Ectodermal cell (in vitro differentiated cells): ENCODE measurements around the gene IL1RAPL1.

ENCODE experiments used
- H3K27ac ChIP-seq: 2 replicates; pipeline ENCODE4 v1.7.0; 2013; ENCODE audit warnings: mild to moderate bottlenecking, low read depth, low read length; ENCODE audit not compliant: insufficient read depth, poor library complexity, severe bottlenecking
- H3K27me3 ChIP-seq: 2 replicates; pipeline ENCODE4 v1.7.0; 2013; ENCODE audit warnings: mild to moderate bottlenecking, low read length; ENCODE audit not compliant: insufficient read depth, control insufficient read depth, poor library complexity, severe bottlenecking
- H3K36me3 ChIP-seq: one replicate; pipeline ENCODE4 v1.7.0; 2013; ENCODE audit warnings: low read length; ENCODE audit not compliant: control insufficient read depth, insufficient read depth
- H3K4me1 ChIP-seq: one replicate; pipeline ENCODE4 v1.7.0; 2013; ENCODE audit warnings: low read length; ENCODE audit not compliant: control insufficient read depth, insufficient read depth
- H3K4me3 ChIP-seq: 2 replicates; pipeline ENCODE4 v1.7.0; 2013; ENCODE audit warnings: low read depth, low read length, control low read depth; ENCODE audit not compliant: insufficient read depth
- H3K9me3 ChIP-seq: 2 replicates; pipeline ENCODE4 v1.7.0; 2013; ENCODE audit warnings: mild to moderate bottlenecking, low read length, moderate library complexity; ENCODE audit not compliant: control insufficient read depth
- WGBS, 2 experiments: methylation state at CpG; one replicate each; pipeline ENCODE4 v1.1.7; 2013; ENCODE audit warnings: missing lambda C conversion rate in 2 of 2; 5-methylcytosine and 5-hydroxymethylcytosine counted together

IL1RAPL1 gene

DNA sequence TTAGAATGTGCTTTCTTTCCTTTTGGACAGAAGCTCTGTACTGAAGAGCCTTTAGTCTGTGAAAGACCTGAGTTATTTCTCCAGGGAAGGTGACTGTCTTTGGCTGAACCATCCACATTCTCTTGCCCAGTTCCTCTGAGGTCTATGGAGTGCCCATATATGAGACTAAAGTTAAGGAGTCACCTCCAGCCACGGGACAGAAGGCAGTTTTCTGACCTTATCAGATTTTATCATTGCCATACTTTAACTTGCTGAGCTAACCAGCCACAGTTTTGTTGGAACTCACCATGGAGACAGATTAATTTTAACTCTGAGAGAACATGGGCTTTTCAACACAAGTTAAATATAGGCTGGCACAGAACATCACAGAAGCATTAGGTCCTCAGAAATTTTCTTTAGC, 26.3 kb downstream of the IL1RAPL1 start:
- Histone ChIP-seq H3K4me1 (no peaks in the 10 kb centered on the region), H3K27me3 (no peaks in the 10 kb centered on the region), H3K4me3 (no peak overlapping the region), H3K36me3 (no peaks in the 10 kb centered on the region), H3K27ac (no peak overlapping the region), H3K9me3 (no peaks in the 10 kb centered on the region)
- 88 to 100% methylated on average over 1 of the region's 1 CpG for WGBS, 2 experiments

DNA sequence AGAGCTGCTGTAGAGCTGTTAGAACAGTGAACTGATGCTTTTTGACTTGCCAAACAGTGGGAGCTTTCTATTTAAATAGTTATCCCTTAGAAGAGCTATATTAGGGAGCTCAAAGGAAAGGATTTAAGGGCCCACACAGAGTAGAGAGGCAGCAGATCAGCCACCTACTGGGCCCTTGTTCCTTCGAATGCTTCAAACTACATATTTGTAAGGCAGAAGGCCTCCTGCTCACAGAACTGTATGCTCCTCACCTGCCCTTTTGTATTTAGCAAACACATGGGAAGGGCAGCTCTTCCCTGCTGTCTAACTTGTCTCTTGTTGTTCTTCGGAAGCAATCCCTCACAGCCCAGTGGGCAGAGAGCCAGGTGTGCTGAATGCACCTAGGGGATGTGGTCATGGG, 38.0 kb downstream of the IL1RAPL1 start:
- H3K27ac ChIP-seq, result peak overlapping the region; percentile 72
- no peaks in the 10 kb centered on the region for H3K36me3 ChIP-seq
- H3K27me3 ChIP-seq, result no peaks in the 10 kb centered on the region
- no peak overlapping the region for H3K4me3 ChIP-seq
- no peaks in the 10 kb centered on the region for H3K4me1 ChIP-seq
- no peaks in the 10 kb centered on the region for H3K9me3 ChIP-seq
- 0 to 2% methylated on average over 2 of the region's 2 CpGs for WGBS, 2 experiments

DNA sequence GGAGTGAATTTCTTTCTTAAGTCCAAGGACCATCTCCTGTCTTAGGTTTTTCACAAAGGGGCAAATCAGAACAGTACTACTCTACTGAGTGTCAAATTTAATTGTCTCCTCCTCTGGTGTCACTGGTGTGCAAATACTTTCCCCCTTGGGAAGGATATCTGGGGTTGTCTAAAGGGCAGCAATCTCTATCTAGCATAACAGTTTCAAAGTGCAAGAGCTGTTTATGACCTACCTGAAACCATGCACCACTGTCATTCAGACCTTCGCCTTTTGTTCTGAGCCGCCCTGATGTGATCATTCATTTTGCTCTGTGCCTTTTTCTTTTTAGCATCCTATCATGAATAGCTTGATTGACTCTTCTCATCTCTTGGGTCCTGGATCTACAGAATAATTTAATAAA, 39.3 kb downstream of the IL1RAPL1 start:
- Histone ChIP-seq H3K4me3 (no peak overlapping the region), H3K36me3 (no peaks in the 10 kb centered on the region), H3K27me3 (no peaks in the 10 kb centered on the region), H3K9me3 (no peaks in the 10 kb centered on the region), H3K27ac (no peak overlapping the region), H3K4me1 (no peaks in the 10 kb centered on the region)
- whole genome bisulfite sequencing, 2 experiments, result 89 to 91% methylated on average over 2 of the region's 2 CpGs

DNA sequence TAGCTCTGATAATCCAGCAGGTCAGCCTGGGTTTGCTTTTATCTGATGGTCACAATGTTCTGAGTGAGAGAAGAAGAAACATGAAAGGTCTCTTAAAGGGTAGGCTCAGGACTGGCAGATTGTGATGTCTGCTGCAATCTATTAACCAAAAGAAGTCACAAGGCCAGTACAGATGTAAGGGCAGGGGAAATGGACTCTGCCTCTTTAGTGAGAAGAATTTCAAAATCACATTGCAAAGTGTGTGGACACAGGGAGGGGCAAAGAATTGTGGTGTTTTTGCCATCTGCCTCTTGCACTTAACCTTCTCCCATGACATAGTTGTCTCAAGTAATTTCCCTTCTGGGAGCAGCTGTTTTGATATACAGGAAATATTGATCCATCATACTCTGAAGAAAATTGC, 40.9 kb downstream of the IL1RAPL1 start:
- H3K4me3 ChIP-seq, result no peak overlapping the region
- no peaks in the 10 kb centered on the region for H3K4me1 ChIP-seq
- no peak overlapping the region for H3K27ac ChIP-seq
- no peaks in the 10 kb centered on the region for H3K9me3 ChIP-seq
- no peaks in the 10 kb centered on the region for H3K36me3 ChIP-seq
- no peaks in the 10 kb centered on the region for H3K27me3 ChIP-seq

DNA sequence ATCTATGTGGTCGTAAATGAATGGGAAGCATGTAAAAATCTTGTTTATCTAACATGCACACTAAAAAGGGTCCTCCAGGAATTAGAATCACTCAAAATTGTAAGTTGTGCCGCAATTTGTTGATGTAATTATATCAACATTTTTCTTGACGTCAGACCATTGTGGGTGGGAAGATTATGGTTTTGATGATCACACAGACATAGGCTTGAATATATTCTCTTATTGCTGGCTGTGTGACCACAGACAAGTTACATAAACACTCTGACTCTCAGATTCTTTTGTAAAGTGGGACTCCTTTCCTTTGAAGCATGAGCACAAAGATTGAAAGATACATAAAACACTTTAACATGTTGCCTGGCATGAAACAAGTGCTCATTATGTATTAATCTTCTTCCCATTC, 51.5 kb downstream of the IL1RAPL1 start:
- Histone ChIP-seq H3K27me3 (no peaks in the 10 kb centered on the region), H3K27ac (no peak overlapping the region), H3K4me3 (no peak overlapping the region), H3K36me3 (no peaks in the 10 kb centered on the region), H3K4me1 (no peaks in the 10 kb centered on the region), H3K9me3 (no peaks in the 10 kb centered on the region)
- 94% methylated on average over 3 of the region's 3 CpGs; no CpG with 5 or more reads in 1 of the 2 experiments for WGBS, 2 experiments

DNA sequence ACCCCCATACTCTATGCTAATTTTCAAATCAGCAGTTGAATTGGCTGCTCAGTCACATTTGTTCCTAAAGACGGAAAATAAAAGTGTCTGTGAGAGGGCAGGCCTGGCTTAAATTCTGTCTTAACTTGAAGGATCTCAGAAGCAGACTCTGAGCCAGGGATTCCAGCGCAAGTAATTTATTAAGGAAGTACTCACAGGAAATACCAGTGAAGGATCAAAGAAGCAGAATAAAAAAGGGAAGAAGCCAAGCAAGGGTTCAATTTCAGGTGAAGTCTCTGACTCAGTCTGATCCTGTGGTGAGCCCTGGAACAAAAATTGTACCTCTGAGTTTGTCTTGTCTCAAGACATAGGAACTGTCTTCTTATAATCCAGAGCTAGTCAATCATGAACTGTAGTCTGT, 52.2 kb downstream of the IL1RAPL1 start:
- H3K4me3 ChIP-seq, result no peak overlapping the region
- no peak overlapping the region for H3K27ac ChIP-seq
- 36 to 58% methylated on average over 2 of the region's 2 CpGs for WGBS, 2 experiments
- no peaks in the 10 kb centered on the region for H3K9me3 ChIP-seq
- no peaks in the 10 kb centered on the region for H3K36me3 ChIP-seq
- no peaks in the 10 kb centered on the region for H3K27me3 ChIP-seq
- H3K4me1 ChIP-seq, result no peaks in the 10 kb centered on the region

DNA sequence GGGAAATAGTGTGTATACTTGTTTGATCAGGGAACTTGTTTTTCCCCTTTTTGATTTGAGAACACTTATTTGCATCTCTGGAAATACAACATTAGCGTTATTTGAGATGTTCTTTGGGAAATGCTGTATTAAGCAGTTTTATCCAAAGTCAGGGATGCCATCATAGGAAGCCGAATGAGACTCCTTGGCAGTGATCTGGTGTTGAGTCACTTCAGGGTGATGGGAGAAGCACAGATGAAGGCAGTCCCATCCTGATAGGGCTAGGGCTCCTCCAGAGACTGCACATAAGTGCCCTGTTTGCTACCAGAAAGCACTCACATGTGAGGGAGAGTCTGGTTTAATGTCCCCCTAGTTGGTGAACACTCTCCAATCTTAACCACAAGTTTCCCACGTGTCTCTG, 62.3 kb downstream of the IL1RAPL1 start:
- Histone ChIP-seq H3K36me3 (no peaks in the 10 kb centered on the region), H3K4me3 (no peak overlapping the region), H3K9me3 (no peaks in the 10 kb centered on the region), H3K27ac (no peak overlapping the region), H3K27me3 (no peaks in the 10 kb centered on the region), H3K4me1 (no peaks in the 10 kb centered on the region)
- WGBS, 2 experiments, result 91 to 100% methylated on average over 3 of the region's 3 CpGs

DNA sequence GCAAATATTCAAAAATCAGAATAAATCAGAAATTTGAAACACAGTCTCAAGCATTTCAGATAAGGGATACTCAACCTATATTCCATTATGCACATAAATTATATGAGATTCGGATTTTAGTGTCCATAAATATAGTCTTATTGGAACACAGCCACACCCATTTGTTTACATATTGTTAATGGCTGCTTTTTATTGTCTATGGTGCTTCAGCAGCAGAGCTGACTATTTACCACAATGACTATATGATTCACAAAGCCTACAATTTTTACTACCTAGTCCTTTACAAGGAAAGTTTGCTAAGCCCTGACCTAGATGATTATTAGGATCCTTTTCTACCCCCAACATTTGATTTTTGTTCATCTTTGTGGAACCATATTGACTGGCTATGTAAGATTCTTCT, 63.9 kb downstream of the IL1RAPL1 start:
- no CpG with 5 or more reads among the region's 1 CpG for WGBS, 2 experiments
- no peaks in the 10 kb centered on the region for H3K27me3 ChIP-seq
- no peaks in the 10 kb centered on the region for H3K4me1 ChIP-seq

DNA sequence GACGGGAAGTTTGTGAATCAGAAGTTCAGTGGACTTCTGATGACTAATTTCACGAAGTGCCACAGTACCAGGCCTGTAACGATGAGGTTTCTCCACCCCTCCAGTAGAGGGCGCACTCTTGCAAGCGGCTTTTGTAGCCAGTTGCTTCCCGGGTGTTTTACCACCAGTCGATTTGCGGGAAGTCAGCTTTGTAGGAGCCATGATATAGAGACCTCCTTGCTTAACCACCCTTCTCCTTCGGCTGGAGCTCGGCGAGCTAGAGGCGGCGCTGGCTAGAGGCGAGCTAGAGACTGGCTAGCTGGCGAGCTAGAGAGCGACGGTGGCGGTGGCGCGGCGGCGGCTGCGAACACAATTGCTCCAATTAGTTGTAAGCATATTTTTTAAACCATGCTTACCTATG, 72.0 kb downstream of the IL1RAPL1 start:
- no peak overlapping the region for H3K27ac ChIP-seq
- H3K9me3 ChIP-seq, result no peaks in the 10 kb centered on the region
- WGBS, 2 experiments, result 97% methylated on average over 17 to 22 of the region's 23 CpGs
- no peaks in the 10 kb centered on the region for H3K36me3 ChIP-seq
- H3K4me3 ChIP-seq, result no peak overlapping the region
- H3K4me1 ChIP-seq, result no peaks in the 10 kb centered on the region
- H3K27me3 ChIP-seq, result no peaks in the 10 kb centered on the region

More for the DNA sequence above, 63.9 kb downstream of the IL1RAPL1 start:
- no peaks in the 10 kb centered on the region for H3K9me3 ChIP-seq
- no peaks in the 10 kb centered on the region for H3K36me3 ChIP-seq
- H3K27ac ChIP-seq, result no peak overlapping the region
- H3K4me3 ChIP-seq, result no peak overlapping the region

DNA sequence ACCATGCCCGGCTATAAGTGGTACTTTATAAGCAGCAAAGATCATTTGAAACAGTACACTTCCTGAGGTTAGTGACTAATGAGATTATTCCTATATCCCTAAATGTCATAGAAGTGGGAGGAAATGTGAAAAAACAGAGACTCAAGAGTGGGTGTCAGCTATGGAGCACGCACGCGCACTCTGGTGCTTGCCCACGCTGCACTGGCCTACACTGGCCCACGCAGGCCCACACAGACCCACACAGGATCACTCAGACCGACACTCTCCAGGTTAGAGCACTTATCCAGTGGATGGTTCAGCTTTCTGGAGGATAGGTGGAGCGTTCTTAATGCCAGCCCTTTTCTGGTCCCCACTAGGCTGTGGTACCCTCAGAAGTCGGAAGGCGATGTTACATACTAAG, 78.5 kb downstream of the IL1RAPL1 start:
- no peaks in the 10 kb centered on the region for H3K36me3 ChIP-seq
- H3K27ac ChIP-seq, result no peak overlapping the region
- H3K4me3 ChIP-seq, result no peak overlapping the region
- H3K4me1 ChIP-seq, result no peaks in the 10 kb centered on the region
- no peaks in the 10 kb centered on the region for H3K9me3 ChIP-seq
- WGBS, 2 experiments, result 94 to 97% methylated on average over 10 of the region's 10 CpGs
- H3K27me3 ChIP-seq, result no peaks in the 10 kb centered on the region

DNA sequence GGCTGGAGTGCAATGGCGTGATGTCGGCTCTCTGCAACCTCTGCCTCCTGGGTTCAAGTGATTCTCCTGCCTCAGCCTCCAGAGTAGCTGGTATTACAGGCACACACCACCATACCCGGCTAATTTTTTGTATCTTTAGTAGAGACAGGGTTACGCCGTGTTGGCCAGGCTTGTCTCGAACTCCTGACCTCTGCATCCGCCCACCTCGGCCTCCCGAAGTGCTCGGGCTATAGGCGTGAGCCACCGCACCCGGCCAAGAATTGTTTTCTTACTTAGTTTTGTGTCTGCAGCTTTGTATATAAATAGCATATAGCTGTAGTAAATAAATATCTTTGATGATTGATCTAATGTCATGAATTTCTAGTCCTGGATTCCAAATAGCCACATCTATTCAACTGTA, 81.1 kb downstream of the IL1RAPL1 start:
- Histone ChIP-seq H3K36me3 (no peaks in the 10 kb centered on the region), H3K27me3 (no peaks in the 10 kb centered on the region), H3K4me3 (no peak overlapping the region), H3K4me1 (no peaks in the 10 kb centered on the region), H3K9me3 (no peaks in the 10 kb centered on the region), H3K27ac (no peak overlapping the region)
- 94 to 95% methylated on average over 10 to 13 of the region's 13 CpGs for WGBS, 2 experiments
